SK-N-SH treated with all-trans-retinoic acid at 6 μM for 48 hours (cell line): Measurements from ENCODE around the gene KANTR.

Source experiments
- ISL1 ChIP-seq: fragments of 250-450 bp; sonication (Bioruptor Pico); IDR thresholded peaks from 2 replicates; pipeline ENCODE4 v2.1.2; 2022; ENCODE audit warnings: mild to moderate bottlenecking, moderate library complexity
- TCF4 ChIP-seq: fragments of 250-450 bp; sonication (Bioruptor Pico); IDR thresholded peaks from 2 replicates; pipeline ENCODE4 v1.8.0; 2021; ENCODE audit warnings: mild to moderate bottlenecking, moderate library complexity, borderline replicate concordance
- ZFP3 ChIP-seq: fragments of 250-450 bp; sonication (Bioruptor Pico); IDR thresholded peaks from 2 replicates; pipeline ENCODE4 v1.5.0; 2020; ENCODE audit warnings: mild to moderate bottlenecking, moderate library complexity
- TF ChIP-seq, protein P1 (sequence below): fragments of 250-450 bp; sonication (Bioruptor Pico); IDR thresholded peaks from 2 replicates; pipeline ENCODE4 v1.5.1; 2020; ENCODE audit warnings: low read depth, mild to moderate bottlenecking, moderate library complexity

DNA sequence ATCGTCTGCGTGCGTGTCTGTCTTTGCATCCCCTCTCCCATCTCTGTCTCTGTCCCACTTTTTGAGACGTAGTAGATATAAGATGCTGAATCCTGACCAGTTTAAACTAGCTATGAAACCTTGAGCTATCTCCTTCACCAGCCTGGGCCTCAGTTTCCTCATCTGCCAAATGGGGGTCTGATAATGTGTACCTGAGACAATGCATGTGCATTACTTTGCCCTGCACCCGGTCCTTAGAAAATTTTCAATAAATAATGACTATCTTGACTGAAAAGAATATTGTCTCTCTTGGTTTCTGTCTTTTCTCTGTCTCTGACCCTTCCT, 602 bp downstream of the KANTR start:
- TF ChIP-seq ZFP3 (CRISPR knock-in tag): no peak
- TF ChIP-seq ISL1 (CRISPR knock-in tag): no peak
- TF ChIP-seq TCF4 (CRISPR knock-in tag): no peak
- TF ChIP-seq, protein P1, sequence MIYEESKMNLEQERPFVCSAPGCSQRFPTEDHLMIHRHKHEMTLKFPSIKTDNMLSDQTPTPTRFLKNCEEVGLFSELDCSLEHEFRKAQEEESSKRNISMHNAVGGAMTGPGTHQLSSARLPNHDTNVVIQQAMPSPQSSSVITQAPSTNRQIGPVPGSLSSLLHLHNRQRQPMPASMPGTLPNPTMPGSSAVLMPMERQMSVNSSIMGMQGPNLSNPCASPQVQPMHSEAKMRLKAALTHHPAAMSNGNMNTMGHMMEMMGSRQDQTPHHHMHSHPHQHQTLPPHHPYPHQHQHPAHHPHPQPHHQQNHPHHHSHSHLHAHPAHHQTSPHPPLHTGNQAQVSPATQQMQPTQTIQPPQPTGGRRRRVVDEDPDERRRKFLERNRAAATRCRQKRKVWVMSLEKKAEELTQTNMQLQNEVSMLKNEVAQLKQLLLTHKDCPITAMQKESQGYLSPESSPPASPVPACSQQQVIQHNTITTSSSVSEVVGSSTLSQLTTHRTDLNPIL (CRISPR knock-in tag): no peak
